Stimulated activated CD8-positive, alpha-beta memory T cell treated with anti-CD3 and anti-CD28 coated beads, Interleukin-12 subunit alpha, Interleukin-12 subunit beta, amount 100 ng/mL, for 24 hours (primary cell): Measurements from ENCODE around the gene BCL2L11.

Experiments
- DNase-seq: peaks from one replicate; pipeline ENCODE4 v3.0.0-alpha.2; 2020; ENCODE audit errors: extremely low read depth

Gene BCL2L11

DNA sequence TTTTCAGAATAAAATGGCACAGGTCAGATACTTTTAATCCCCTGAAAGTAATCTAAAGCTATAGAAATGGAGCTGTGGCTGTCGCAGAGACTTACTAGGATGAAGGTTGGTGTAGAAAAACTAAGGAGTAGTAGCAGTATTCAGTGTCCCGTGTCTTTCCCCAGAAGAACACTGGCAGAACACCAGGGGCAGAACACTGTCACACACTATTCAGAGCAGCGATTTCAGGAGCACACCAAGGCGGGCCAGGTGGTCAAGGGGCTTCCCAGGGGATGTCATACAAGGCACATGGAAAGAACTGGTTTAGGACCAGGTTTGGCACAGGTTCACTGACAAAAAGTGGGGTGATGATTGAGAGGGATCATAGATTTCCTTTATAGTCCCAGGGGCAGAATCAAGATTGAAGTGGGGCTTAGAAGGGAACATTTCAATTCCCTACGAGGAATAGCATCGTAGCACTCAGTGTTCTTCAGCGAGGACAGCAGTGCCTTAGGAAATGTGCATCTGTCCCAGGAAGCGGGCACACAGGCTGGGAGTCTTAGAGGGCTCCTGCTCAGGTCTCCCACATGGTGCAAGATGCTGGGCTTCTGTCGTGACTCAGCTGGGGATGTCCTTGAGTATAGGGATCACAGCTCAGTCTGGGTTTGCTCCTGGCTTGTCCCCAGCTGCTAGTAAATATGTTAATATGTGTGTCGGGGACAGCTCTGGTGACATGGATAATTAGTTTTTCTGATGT lies 22.6 kb downstream of the BCL2L11 start:
- DNase-seq: no peak

DNA sequence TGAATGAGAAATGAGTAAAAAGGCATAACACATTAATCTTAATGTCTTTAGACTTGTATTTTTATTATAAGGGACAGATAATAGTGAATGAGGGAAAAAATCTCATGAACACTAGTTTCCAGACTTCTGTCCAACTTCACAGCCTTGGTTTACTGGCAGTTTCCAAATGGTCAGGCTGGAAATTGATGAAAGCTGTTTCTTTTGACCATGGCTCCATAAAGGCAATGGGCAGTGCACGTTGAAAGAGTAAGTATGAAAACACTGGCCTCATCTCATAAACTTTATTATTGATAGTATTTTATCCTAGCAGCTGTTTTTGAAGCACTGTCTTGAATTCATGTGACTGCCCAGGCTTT lies 23.1 kb downstream of the BCL2L11 start:
- no peak for DNase-seq

DNA sequence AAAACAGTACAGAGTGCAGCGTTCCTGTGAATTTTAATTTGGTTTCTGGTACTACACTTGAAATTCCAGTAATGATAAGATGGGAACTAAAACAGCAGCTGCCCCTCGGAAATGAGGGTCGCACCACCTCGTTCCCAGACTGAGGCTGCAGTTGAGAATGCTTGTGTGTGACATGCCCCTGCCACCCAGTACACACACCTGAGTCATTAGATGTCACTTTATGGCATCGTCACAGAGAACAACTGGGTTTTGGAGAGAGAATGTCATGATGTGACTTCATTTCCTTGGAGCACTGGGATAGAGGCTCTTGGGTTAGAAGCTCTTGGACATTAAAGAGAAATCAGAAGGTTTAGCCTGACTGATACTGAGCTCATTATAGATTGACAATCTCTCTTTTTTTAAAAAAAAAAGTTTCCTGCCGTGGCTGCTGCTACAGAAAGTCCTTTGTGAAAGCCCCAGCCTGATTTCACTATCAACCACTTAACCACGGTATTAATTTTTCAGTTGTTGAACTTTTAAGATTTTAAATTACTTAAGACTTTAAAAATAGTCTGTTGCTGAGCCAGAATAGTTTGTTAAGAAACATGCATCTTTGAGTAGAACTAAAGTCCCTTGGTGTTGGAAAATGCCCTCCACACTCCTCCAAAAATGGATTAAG lies 24.5 kb downstream of the BCL2L11 start:
- no peak for DNase-seq

DNA sequence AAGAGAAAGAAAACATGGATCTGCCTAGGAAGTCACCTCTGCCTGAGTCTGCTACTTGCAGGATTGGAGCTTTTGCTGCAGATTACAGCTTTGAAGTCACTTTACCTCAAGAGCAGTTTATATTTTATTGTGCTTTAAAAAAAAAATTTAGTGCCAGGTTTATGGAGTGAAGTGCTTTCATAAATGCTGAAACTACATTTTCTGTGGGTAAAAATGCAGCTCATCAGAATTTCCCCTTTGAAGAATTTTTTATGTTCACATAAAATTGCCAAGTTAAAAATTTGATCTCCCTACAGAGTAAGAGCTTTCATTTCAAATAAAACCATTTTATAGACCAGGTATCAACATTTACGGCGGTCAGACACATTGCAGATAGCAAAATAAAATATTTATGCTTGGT lies 25.2 kb downstream of the BCL2L11 start:
- DNase-seq: no peak

DNA sequence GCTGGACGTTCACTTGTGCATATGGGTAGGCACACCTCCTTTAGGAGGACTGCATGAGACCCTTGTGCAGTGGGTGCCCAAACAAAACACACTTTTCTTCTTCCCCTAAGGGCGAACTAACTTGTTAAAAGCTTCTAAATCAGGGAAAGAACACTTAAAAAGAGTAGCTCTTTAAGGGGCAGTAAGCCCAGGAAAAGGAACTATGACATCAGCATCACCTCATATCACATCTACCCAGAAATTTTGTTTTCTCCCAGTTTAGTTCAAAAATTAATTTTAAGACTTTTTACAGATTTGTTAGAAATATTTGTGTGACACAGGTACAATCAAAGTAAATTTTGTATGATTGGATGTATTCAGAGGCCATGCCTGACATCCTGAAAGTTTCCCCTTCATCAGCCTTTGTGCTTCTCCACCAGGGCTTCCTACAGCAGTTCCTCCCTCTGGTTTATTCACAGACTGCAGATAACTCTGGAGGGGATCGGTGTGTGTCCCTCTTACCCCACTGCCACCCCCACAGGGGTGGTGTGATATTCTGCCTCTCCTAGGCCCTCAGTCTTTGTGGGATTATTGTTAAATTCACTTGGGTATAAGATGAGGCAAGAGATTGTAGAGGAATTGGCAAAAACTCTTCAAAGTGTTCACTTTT lies 27.6 kb downstream of the BCL2L11 start:
- DNase-seq: no peak

DNA sequence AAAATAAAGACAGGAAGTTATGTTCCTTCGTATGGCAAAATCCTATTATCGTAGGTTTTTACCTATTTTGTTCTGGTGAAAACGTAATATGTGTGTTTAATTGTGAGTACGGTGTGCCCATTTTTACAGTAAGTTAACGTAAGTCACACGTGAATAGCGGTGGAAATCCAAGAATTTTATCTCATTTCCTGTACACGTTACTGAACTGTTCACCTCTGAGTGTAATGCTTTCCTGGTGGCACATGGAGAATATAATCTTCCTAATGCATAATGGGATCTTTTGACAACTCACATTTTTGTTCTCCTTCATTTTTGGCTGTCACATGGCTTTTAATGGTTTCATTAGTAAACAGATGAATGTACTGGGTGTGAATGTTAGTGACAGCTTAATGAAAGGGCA lies 28.2 kb downstream of the BCL2L11 start:
- no peak for DNase-seq

DNA sequence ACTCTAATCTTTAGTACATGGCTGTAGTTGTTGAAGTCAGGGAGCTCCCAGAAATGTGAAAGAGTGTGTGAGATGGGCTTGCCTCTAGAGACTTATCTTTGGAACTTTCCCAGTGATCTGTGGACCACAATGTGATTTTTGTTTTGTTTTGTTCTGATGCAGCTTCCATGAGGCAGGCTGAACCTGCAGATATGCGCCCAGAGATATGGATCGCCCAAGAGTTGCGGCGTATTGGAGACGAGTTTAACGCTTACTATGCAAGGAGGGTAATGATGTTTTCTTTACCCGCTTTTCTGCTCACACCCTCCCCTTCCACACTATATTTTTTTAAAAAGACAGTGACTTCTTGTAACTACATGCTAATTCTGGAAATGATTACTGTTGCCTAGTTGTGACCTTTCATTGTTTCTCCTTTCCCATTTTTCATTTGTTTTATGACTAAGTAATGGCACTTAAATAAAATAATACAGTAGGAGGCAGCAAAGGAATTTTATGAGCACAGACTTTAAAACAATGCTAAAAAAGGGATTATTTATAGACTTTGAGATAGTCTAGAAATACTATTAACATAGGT lies 29.3 kb downstream of the BCL2L11 start:
- DNase-seq: no peak

DNA sequence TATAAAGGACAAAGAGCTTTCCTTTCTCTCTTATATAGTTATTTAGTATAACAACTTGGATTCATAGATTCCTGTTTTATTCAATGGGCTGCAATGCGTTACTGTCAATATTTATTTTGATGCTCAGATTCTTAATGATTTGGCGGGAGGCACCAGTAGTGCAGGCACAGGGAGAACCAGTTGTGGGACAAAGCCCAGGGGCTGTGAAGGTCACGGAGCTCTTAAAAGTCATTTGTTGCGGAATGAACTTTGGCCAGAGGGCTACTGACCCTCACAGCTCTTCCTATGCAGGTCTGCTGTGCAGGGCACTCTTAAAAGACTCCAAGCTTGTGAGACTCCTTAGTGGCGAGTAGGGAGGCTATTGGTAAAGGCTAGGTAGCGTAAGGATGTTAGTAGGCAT lies 34.0 kb downstream of the BCL2L11 start:
- DNase-seq: no peak

DNA sequence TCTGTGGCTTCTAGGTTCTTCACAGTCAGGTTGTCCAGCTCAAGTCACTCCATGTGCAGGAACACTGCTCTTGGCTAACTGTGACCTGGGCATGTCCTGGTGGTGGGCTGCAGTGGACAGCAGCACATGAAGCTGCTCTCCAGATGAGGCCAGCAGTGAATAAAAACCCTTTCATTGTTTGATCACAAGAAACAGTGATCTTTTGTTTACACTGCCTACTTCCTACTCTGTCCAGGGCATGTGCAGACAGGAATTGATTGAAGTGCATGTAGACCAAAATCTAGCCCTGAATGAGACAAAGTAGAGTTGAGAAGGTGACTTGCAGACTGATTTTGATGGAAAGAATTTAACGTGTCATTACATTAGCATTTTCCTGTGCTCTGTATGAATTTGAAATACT lies 34.9 kb downstream of the BCL2L11 start:
- no peak for DNase-seq

DNA sequence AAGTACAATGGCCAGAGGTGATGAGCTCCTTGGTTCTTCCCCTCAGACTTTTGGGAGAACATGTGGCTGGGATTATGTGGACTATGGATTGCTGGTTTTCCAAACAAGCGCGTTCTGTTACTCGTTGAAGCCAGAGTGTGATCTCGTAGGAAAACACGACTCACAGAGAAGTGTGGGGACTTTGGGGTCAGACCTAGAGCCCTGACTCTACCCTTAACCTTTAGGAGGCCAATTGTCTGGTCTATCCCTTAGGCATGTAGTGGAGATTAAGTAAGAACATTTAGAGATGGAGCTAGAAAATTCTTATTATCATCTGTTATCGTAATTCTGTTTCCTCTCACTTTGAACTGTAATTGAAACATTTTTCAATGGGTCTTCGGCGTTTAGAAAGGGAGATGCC lies 35.8 kb downstream of the BCL2L11 start:
- DNase-seq: no peak

DNA sequence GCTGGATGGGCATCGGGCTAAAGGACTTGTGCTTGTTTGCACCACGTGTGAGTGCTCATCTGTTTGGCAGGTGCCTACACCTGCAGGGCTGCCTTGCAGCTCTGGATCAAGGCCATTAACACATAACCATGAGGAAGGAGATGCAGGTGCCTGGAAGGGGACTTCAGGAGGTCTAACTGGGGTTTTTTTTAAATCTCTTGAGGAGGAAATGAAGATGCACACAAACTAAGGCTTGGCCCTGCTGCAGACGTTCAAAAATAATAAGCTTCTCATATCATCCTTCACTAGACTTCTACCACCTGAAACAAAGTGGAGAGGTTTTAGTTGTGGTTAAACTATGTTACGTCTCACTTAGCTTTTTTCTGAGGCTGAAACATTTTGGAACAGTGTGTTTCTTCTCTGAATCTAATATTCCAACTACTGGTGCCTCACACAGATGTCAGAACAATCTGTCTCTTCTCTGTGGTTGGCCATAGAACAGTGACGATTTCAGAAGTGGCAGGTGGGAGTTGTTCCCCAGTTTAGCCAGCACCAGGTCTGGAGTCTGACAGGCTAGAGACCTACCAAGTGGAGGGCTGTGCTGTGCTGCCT lies 36.5 kb downstream of the BCL2L11 start:
- no peak for DNase-seq

DNA sequence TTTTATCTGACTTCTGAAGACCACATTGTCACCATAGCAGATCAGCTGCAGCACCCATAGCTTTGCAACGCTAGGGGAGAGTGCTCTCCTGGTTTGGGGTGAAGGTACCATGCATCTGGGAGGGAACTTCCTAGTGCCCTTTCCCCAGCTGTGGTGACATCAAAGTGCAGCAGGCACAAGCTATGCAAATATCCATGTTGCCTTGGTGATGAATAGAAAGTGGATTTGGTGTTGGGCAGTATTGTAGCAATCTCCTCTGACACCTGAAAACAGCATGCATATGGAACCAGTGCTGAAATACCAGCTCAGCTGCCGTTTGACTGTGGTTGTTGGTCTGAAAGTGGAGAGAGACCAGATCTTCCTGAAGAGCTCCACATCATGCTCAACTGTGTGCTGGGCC lies 37.1 kb downstream of the BCL2L11 start:
- no peak for DNase-seq

DNA sequence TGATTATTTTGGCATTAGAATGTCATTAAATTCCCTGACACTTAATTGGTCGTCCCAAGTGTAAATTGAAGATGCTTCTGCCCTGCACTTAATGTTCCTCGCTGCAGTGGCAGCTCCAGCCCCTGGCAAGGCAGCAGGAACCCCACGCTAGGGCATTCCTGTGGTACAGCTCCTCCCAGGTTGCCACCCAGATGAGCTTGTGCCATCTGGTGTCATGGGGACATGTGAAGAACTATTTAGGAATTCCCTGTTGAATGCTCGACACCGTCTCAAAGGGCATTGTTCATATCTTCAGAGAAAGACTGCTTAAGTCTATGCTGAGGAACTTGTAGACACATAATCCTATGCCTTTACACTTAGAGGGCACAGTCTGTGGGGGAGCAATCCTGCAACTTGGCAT lies 38.9 kb downstream of the BCL2L11 start:
- DNase-seq: no peak

DNA sequence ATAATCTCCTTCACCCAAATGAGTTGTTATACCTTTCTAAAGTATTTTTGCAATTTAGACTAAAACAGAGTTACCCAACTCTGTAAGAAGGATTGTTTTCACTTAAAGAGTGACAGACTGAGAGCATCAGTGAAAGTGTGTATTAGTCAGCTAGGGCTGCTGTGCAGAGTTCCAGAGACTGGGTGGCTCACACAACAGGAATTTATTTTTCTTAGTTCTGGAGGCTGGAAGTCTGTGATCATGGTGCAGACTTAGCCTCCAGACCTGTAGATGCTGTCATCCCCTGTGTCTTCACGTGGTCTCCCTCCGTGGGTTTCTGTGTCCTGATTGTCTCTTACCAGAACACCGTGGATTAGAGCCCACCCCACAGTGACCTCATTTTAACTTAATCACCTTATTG lies 40.0 kb downstream of the BCL2L11 start:
- no peak for DNase-seq

DNA sequence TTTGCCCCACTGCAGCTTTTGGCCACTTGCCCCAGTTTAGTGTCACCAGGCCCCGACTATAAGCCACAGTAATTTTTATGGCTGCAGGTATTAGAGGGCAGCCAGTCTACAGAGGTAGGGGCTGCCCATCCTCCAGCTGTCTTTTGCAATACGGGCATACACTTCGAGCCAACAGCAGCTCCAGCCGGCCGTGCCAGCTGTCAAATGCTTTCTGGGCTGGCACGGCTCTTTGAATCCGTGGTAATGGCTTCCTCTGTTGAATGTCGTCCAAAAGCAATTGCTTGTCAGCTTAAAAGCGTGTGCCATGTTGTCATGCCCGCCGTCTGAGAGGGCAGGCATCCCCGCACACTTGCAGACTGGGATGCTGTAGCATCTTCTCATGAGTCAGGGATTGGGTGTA lies 41.3 kb downstream of the BCL2L11 start:
- DNase-seq: no peak

DNA sequence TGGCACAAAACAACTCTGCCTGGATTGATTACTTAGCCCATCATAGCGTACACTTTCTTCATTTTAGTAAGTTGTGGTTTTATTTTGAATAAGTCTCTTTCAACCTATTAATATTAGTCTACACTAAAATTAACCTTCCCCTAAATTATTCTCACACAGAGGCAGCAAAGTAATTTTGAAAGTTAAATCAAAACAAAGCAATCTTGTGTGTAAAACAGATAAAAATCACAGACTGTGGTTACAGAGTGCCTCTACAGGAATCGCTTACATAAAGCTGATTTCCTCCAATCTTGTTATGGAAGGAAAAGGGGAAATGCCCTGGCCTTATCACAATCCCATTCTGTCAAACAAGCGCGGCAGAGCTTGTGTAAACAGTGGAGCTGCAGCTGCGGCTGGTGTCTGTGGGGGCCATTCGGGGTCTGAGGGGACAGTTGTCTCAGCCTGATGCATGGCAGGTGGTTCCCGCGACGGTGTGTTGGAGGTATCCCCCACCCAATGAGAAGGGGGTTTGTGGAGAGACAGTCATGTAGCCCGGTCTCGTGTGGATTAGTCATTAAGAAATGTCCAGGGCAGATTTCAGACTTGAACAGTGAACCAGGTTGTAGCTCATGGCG lies 42.1 kb downstream of the BCL2L11 start:
- DNase-seq: no peak

DNA sequence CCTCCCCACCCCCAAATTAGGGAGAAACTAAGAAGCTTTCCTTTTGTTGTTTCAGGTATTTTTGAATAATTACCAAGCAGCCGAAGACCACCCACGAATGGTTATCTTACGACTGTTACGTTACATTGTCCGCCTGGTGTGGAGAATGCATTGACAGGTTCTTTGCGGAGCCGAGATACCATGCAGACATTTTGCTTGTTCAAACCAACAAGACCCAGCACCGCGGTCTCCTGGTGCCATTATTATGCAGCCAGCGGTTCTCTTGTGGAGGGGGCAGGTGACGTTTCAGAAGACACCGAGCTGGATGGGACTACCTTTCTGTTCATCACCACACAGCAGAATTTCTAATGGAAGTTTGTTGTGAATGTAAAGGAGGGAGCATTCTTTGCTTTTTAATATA lies 43.4 kb downstream of the BCL2L11 start:
- DNase-seq: no peak

DNA sequence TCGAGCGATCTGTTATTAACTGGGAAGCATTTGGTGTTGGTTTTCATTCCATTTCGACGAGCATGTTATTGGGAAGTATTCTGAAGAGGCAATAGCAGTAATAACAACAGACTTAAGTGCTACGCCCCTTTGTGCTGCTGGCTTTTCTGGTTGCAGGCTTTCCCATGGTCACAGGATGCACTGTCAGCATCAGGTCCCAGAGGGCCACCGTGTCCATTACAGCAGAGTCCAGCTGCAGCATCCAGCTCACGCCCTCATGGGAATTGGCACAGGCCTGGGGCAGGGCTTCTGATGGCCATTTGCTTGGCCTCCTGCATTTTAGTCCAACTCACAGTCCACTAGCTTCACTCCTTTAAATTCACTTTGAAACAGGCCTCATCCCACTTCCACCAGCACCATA lies 44.4 kb downstream of the BCL2L11 start:
- DNase-seq: no peak

DNA sequence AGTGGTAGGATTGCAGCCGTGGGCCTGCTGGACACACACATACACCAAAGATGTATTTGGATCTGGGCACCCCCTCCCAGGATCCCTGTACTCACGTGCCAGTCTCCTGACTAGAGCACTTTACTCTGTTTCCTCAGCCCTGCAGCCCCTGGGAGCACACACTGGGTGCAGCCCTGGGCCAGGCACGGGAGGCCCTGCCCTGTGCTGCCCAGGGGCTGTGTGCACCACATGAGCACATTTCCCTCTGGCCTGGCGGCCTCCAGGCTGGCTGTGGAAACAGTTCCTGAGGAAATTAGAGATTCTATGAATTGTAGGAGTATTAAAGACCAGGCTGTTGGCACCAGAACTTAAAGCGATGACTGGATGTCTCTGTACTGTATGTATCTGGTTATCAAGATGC lies 45.4 kb downstream of the BCL2L11 start:
- no peak for DNase-seq

DNA sequence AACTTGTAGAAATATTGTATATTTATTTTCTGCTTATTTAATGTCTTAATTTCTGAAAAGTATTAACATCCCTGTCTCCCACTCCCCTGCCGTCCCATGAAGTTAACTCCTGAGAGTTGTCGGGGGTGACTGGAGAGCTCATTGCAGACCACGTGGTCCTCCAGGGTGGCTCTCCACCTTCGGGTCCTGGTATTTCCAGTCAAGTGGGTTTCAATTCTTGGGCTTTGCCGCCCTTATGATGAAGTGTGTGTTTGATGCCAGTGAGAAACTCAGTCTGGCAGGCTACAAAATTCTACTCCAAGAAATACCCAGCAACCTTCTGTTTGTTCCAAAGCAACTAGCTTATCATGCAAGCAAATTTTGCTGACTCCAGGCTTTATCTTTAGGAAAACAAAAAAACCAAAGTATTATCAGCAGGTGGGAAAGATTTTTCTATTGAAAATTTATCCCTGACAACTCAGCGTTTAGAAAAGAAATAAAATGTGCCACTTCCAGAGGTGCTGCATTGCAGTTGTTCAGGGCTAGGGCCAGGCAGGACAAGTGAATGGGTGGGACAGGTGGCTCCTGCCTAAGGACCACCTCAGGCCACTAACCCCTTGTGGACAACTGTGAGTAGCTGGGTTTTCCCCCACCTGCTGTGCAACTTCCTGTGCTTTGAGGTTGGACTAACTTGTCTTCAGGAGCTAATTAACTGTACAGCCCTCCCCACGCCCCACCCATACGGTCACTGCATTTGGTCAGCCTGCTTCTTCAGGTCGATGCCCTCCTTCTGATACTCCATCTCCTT lies 46.6 kb downstream of the BCL2L11 start:
- no peak for DNase-seq

DNA sequence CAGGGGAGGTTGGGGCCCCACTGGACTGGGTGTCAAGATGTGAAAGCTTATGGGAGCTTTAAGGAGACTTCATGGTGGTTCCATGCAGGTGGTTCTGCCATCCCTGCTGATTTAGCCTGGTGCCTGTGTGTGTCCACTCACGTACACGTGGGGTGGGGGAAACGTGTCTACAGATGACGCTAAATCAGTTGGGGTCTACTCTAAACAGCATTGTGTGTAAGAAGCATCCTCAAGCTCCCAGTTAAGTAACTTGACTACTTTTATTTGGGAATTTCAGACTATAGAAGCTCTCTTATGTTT lies 47.1 kb downstream of the BCL2L11 start:
- DNase-seq: no peak
